Measurements from ENCODE around the gene FCMR.

Gene FCMR

DNA sequence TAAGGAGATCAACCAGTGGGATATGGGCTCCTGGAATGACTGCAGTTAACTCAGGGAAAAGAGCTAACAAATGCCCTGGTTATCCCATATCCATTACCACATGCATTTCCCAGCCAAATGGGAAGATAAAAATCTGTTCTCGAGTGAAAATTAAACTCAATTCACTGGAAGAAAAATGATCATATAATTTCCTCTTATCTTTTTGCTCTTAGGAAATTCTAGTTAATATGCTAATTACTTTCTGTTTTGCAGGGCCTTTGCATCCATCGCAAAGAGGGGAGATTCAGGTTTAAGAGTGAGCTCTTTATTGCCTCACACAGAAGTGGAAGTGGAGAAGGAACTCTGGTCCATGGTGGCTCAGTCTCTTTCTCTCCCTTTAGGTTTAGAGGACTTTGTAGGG, 28.4 kb downstream of the FCMR start:
- H3K4me3 ChIP-seq (ENCODE audit: low read length, poor library complexity, severe bottlenecking) = no peak overlapping the region
- no peaks in the 10 kb centered on the region for H3K79me2 ChIP-seq (ENCODE audit: insufficient read depth, low read length)
- H3K27me3 ChIP-seq (ENCODE audit: insufficient read depth, low read length, poor library complexity, severe bottlenecking) = peaks cover 4% of the 10 kb centered on the region
- no peaks in the 10 kb centered on the region for H3K9me2 ChIP-seq (replicated peaks; ENCODE audit: low read depth, low read length)
- no peaks in the 10 kb centered on the region for H4K20me1 ChIP-seq (ENCODE audit: insufficient read depth, low read length, poor library complexity, severe bottlenecking)
- TF ChIP-seq CTCF (conservative IDR thresholded peaks at IDR 0.05; ENCODE audit: low read length) = no peak
- no peak for TF ChIP-seq EZH2phosphoT487 (IDR thresholded peaks at IDR 0.05; ENCODE audit: borderline replicate concordance)
- no peak overlapping the region for H2AFZ ChIP-seq (ENCODE audit: low read length)
- H3K4me2 ChIP-seq (ENCODE audit: low read depth, low read length, poor library complexity, severe bottlenecking) = no peak overlapping the region
- H3K9ac ChIP-seq (ENCODE audit: low read depth, low read length, poor library complexity, severe bottlenecking) = no peak overlapping the region
- no peaks in the 10 kb centered on the region for H3K9me3 ChIP-seq (ENCODE audit: insufficient read depth, low read depth, low read length)
- no peaks in the 10 kb centered on the region for H3F3A ChIP-seq (ENCODE audit: low read depth)
- H3K4me1 ChIP-seq (ENCODE audit: insufficient read depth, low read length, poor library complexity, severe bottlenecking) = no peaks in the 10 kb centered on the region
- no peaks in the 10 kb centered on the region for H3K36me3 ChIP-seq (ENCODE audit: insufficient read depth, low read length)

DNA sequence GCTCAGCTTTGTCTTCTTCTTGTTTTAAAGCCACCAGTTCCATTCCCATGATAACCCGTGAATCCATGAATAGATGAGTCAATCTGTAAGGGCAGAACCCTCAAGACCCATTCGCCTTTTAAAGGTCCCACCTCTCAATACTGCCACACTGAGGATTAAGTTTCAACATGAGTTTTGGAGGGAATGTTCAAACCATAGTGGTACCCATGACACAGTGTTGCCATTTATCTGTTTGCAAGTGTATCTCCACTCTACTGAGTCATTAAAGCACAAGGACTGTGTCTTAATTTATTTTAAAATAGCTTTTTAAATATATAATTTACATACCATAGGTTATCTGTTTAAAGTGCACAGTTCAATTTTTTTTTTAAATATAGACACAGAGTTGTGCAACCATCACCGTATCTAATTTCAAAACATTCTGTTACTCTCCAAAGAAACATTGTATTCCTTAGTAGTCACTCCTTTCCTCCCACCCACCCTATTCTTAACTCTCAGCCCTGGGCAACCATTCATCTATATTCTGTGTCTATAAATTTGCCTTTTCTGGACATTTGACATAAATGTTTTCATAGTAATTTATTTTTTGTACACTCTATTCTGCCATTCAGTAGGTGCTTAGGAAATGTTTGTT, 29.3 kb downstream of the FCMR start:
- H3K9me3 ChIP-seq (ENCODE audit: insufficient read depth, low read depth, low read length) = no peaks in the 10 kb centered on the region
- H4K20me1 ChIP-seq (ENCODE audit: insufficient read depth, low read length, poor library complexity, severe bottlenecking) = no peaks in the 10 kb centered on the region
- no peak overlapping the region for H3K9ac ChIP-seq (ENCODE audit: low read depth, low read length, poor library complexity, severe bottlenecking)
- H3K79me2 ChIP-seq (ENCODE audit: insufficient read depth, low read length) = no peaks in the 10 kb centered on the region
- peaks cover 4% of the 10 kb centered on the region for H3K27me3 ChIP-seq (ENCODE audit: insufficient read depth, low read length, poor library complexity, severe bottlenecking)
- no peak overlapping the region for H2AFZ ChIP-seq (ENCODE audit: low read length)
- no peaks in the 10 kb centered on the region for H3K9me2 ChIP-seq (replicated peaks; ENCODE audit: low read depth, low read length)
- H3K4me1 ChIP-seq (ENCODE audit: insufficient read depth, low read length, poor library complexity, severe bottlenecking) = no peaks in the 10 kb centered on the region
- TF ChIP-seq CTCF (conservative IDR thresholded peaks at IDR 0.05; ENCODE audit: low read length) = no peak
- no peak for TF ChIP-seq EZH2phosphoT487 (IDR thresholded peaks at IDR 0.05; ENCODE audit: borderline replicate concordance)
- H3K36me3 ChIP-seq (ENCODE audit: insufficient read depth, low read length) = no peaks in the 10 kb centered on the region
- no peak overlapping the region for H3K4me2 ChIP-seq (ENCODE audit: low read depth, low read length, poor library complexity, severe bottlenecking)
- H3F3A ChIP-seq (ENCODE audit: low read depth) = no peaks in the 10 kb centered on the region
- no peak overlapping the region for H3K4me3 ChIP-seq (ENCODE audit: low read length, poor library complexity, severe bottlenecking)

DNA sequence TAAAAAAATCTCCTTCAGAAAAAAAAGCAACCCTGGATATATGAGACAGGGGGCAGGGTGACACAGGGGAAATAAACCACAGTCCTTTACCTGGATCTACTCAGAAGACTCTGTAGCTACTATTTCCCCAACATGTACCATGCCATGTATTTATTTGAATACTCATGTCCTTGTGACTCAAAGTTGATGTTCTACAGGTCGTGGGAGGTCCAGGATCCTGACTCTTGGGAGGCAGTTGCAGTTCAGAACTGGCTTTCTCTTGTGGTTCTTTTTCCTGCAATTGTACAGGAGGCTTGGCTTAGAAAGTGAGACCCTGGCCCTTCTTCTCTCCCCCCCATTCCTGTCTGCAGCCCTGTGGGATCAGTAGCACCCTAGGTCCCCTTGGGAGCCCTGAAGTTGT, 30.3 kb downstream of the FCMR start:
- H3K27me3 ChIP-seq (ENCODE audit: insufficient read depth, low read length, poor library complexity, severe bottlenecking) = peaks cover 4% of the 10 kb centered on the region
- H2AFZ ChIP-seq (ENCODE audit: low read length) = no peak overlapping the region
- H3K9me2 ChIP-seq (replicated peaks; ENCODE audit: low read depth, low read length) = no peaks in the 10 kb centered on the region
- H3K9ac ChIP-seq (ENCODE audit: low read depth, low read length, poor library complexity, severe bottlenecking) = no peak overlapping the region
- no peaks in the 10 kb centered on the region for H3K9me3 ChIP-seq (ENCODE audit: insufficient read depth, low read depth, low read length)
- no peaks in the 10 kb centered on the region for H3F3A ChIP-seq (ENCODE audit: low read depth)
- H3K4me2 ChIP-seq (ENCODE audit: low read depth, low read length, poor library complexity, severe bottlenecking) = no peak overlapping the region
- TF ChIP-seq CTCF (conservative IDR thresholded peaks at IDR 0.05; ENCODE audit: low read length) (no peak), EZH2phosphoT487 (IDR thresholded peaks at IDR 0.05; ENCODE audit: borderline replicate concordance) (no peak)
- no peaks in the 10 kb centered on the region for H3K4me1 ChIP-seq (ENCODE audit: insufficient read depth, low read length, poor library complexity, severe bottlenecking)
- H3K79me2 ChIP-seq (ENCODE audit: insufficient read depth, low read length) = no peaks in the 10 kb centered on the region
- H4K20me1 ChIP-seq (ENCODE audit: insufficient read depth, low read length, poor library complexity, severe bottlenecking) = no peaks in the 10 kb centered on the region
- no peak overlapping the region for H3K4me3 ChIP-seq (ENCODE audit: low read length, poor library complexity, severe bottlenecking)
- H3K36me3 ChIP-seq (ENCODE audit: insufficient read depth, low read length) = no peaks in the 10 kb centered on the region

All from Loucy (cell line).